GM23338 (cell line): ENCODE data around the gene SULT1A2.

Source experiments
- CREB1 ChIP-seq: fragments of 250-450 bp; sonication (Bioruptor Pico); IDR thresholded peaks from 2 replicates; pipeline ENCODE4 v1.5.0; 2020; ENCODE audit warnings: low read depth, mild to moderate bottlenecking, moderate library complexity
- CTCF ChIP-seq, 2 experiments: fragments of 200-600 bp in 1 of 2; sonication (generic) in 1 of 2; conservative IDR thresholded peaks; 2 replicates each; pipeline versions ENCODE4 v1.5.1 to v1.6.1; 2016 to 2017; ENCODE audit warnings: antibody characterized with exemption in 2 of 2, low read depth in 2 of 2, mild to moderate bottlenecking in 2 of 2, moderate library complexity in 1 of 2
- EZH2 ChIP-seq: fragments of 200-600 bp; sonication (generic); IDR thresholded peaks from one replicate; pipeline ENCODE4 v1.8.0; 2017; ENCODE audit warnings: antibody characterized with exemption, mild to moderate bottlenecking, low read depth; ENCODE audit not compliant: unreplicated experiment
- EZH2phosphoT487 ChIP-seq: fragments of 200-600 bp; sonication (generic); IDR thresholded peaks from one replicate; pipeline ENCODE4 v1.8.1; 2018; ENCODE audit warnings: antibody characterized with exemption; ENCODE audit not compliant: unreplicated experiment
- JUNB ChIP-seq: IDR thresholded peaks from one replicate; pipeline ENCODE4 v1.6.1; 2016; ENCODE audit warnings: antibody characterized with exemption; ENCODE audit not compliant: unreplicated experiment
- POLR2AphosphoS5 ChIP-seq: IDR thresholded peaks from 2 replicates; pipeline ENCODE4 v1.6.1; 2016; ENCODE audit warnings: antibody characterized with exemption, low read depth
- REST ChIP-seq: IDR thresholded peaks from one replicate; pipeline ENCODE4 v1.6.1; 2018; ENCODE audit warnings: antibody characterized with exemption; ENCODE audit not compliant: unreplicated experiment
- STAT1 ChIP-seq: IDR thresholded peaks from one replicate; pipeline ENCODE4 v1.6.1; 2016; ENCODE audit warnings: antibody characterized with exemption; ENCODE audit not compliant: unreplicated experiment
- ZNF331 ChIP-seq: fragments of 250-450 bp; sonication (Bioruptor Pico); IDR thresholded peaks from 2 replicates; pipeline ENCODE4 v1.5.0; 2020; ENCODE audit warnings: low read depth, mild to moderate bottlenecking, moderate library complexity
- TF ChIP-seq, protein P1 (sequence below): IDR thresholded peaks from 2 replicates; pipeline ENCODE4 v1.6.1; 2016; ENCODE audit warnings: antibody characterized with exemption

DNA sequence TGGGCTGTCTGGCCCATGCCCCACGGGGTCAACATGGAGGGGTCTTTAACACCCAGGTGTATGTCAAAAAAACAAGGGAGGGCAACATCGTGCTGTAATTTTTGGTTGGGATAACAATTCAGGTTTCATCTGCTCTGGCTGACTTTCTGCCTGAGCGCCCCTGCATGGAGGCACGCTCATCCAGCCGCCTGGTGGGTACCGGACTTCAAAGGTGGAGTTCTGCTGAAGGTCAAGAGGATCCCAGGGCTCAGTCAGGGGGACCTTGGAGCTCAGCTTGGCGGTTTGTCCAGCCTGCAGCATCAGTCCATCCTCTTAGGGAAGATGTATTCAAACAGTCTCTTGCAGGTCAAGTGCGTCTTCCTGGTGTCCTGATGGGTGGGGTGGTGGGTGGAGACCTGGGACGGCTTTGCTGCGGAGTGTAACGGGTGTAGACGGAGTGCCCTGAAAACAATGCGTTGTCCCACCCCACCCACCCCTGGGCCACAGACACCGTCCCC lies 48.5 kb downstream of the SULT1A2 start:
- no peak for TF ChIP-seq POLR2AphosphoS5
- no peak for TF ChIP-seq CTCF (conservative IDR thresholded peaks at IDR 0.05; ENCODE audit: low read depth in 2 of 2)
- no peak for TF ChIP-seq REST
- TF ChIP-seq EZH2phosphoT487: no peak
- no peak for TF ChIP-seq EZH2
- no peak for TF ChIP-seq CREB1
- TF ChIP-seq ZNF331 (CRISPR knock-in tag): no peak
- TF ChIP-seq, protein P1, sequence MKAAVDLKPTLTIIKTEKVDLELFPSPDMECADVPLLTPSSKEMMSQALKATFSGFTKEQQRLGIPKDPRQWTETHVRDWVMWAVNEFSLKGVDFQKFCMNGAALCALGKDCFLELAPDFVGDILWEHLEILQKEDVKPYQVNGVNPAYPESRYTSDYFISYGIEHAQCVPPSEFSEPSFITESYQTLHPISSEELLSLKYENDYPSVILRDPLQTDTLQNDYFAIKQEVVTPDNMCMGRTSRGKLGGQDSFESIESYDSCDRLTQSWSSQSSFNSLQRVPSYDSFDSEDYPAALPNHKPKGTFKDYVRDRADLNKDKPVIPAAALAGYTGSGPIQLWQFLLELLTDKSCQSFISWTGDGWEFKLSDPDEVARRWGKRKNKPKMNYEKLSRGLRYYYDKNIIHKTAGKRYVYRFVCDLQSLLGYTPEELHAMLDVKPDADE: no peak
- no peak for TF ChIP-seq JUNB
- no peak for TF ChIP-seq STAT1
